Hepatocyte (in vitro differentiated cells): ENCODE results near the gene PUSL1. TPM values are rescaled to one million over a fixed set of nuclear protein-coding genes. Genes with fewer than 3 reads are reported as not detected.
A peak's percentile ranks its signal among the peaks of the same experiment; 100 is the strongest.

Experiments
- DNase-seq: peaks from one replicate; pipeline ENCODE4 v3.0.0-alpha.2; 2016; ENCODE audit warnings: low spot score
- H2AFZ ChIP-seq: fragments of 200-600 bp; sonication (generic); 2 replicates; pipeline ENCODE4 v1.6.0; 2016; ENCODE audit warnings: antibody characterized with exemption, mild to moderate bottlenecking
- H3K27ac ChIP-seq: fragments of 200-600 bp; sonication (generic); 2 replicates; pipeline ENCODE4 v1.5.1; 2016; ENCODE audit warnings: mild to moderate bottlenecking
- H3K27me3 ChIP-seq: fragments of 200-600 bp; sonication (generic); 2 replicates; pipeline ENCODE4 v1.6.1; 2016
- H3K36me3 ChIP-seq: fragments of 200-600 bp; sonication (generic); replicated peaks from 2 replicates; pipeline ENCODE4 v1.5.1; 2016; ENCODE audit warnings: low read depth; ENCODE audit not compliant: insufficient read depth
- H3K4me1 ChIP-seq: fragments of 200-600 bp; sonication (generic); 2 replicates; pipeline ENCODE4 v1.5.1; 2016; ENCODE audit warnings: mild to moderate bottlenecking, moderate library complexity; ENCODE audit not compliant: insufficient read depth
- H3K4me2 ChIP-seq: fragments of 200-600 bp; sonication (generic); 2 replicates; pipeline ENCODE4 v1.6.0; 2016
- H3K4me3 ChIP-seq: fragments of 200-600 bp; sonication (generic); 2 replicates; pipeline ENCODE4 v1.5.1; 2016; ENCODE audit warnings: mild to moderate bottlenecking
- H3K79me2 ChIP-seq: fragments of 200-600 bp; sonication (generic); 2 replicates; pipeline ENCODE4 v1.6.0; 2017; ENCODE audit warnings: mild to moderate bottlenecking
- H3K9me2 ChIP-seq: fragments of 200-600 bp; sonication (generic); replicated peaks from 2 replicates; pipeline ENCODE4 v1.6.0; 2017; ENCODE audit warnings: mild to moderate bottlenecking; ENCODE audit not compliant: insufficient read depth
- H3K9me3 ChIP-seq: fragments of 200-600 bp; sonication (generic); 2 replicates; pipeline ENCODE4 v1.5.1; 2016; ENCODE audit warnings: low read depth, mild to moderate bottlenecking
- H4K20me1 ChIP-seq: fragments of 200-600 bp; sonication (generic); 2 replicates; pipeline ENCODE4 v1.6.0; 2016; ENCODE audit warnings: mild to moderate bottlenecking; ENCODE audit not compliant: insufficient read depth, poor library complexity, severe bottlenecking
- CTCF ChIP-seq: fragments of 200-600 bp; sonication (generic); IDR thresholded peaks from 2 replicates; pipeline ENCODE4 v1.5.1; 2016; ENCODE audit warnings: antibody characterized with exemption, mild to moderate bottlenecking; ENCODE audit not compliant: poor library complexity
- EZH2 ChIP-seq: fragments of 200-600 bp; sonication (generic); IDR thresholded peaks from 2 replicates; pipeline ENCODE4 v1.6.1; 2016; ENCODE audit warnings: antibody characterized with exemption, mild to moderate bottlenecking, borderline replicate concordance
- EZH2phosphoT487 ChIP-seq: fragments of 200-600 bp; sonication (generic); IDR thresholded peaks from one replicate; pipeline ENCODE4 v1.6.1; 2018; ENCODE audit warnings: antibody characterized with exemption, mild to moderate bottlenecking, low read depth, moderate library complexity; ENCODE audit not compliant: unreplicated experiment, severe bottlenecking
- WGBS: methylation state at CpG from one replicate; pipeline ENCODE4 v1.1.6; 2016; ENCODE audit warnings: low lambda C conversion rate; ENCODE audit errors: missing lambda C conversion rate; 5-methylcytosine and 5-hydroxymethylcytosine counted together
- polyA plus RNA-seq: library from polyadenylated mRNA; unstranded; fragments of >200 nt; fragmentation: Nextera tagmentation; extraction: Ambion mirVana; gene quantifications from 2 replicates; pipeline ENCODE4 v1.2.1, GENCODE V29; 2016
- total RNA-seq: library from RNA; depleted of rRNA; stranded (reverse); fragments of >200 nt; gene quantifications from 2 replicates; pipeline ENCODE4 v1.2.3, GENCODE V29; 2014

The PUSL1 gene
- total and polyA plus RNA-seq, 2 experiments from 2014 or later, result 27.7 to 37.2 TPM

GRCh38 chr1:1299686-1300351, 8.6 kb upstream of the PUSL1 start:
- H3K36me3 ChIP-seq, result no peaks in the 10 kb centered on the region

GRCh38 chr1:1300352-1300739, 8.1 kb upstream of the PUSL1 start:
- H3K27ac ChIP-seq, result no peak overlapping the region
- peaks cover 24% of the 10 kb centered on the region for H3K79me2 ChIP-seq
- no peak overlapping the region for H3K4me2 ChIP-seq
- H3K4me3 ChIP-seq, result no peak overlapping the region
- TF ChIP-seq EZH2, result no peak
- TF ChIP-seq CTCF, result no peak
- no peak for TF ChIP-seq EZH2phosphoT487
- H3K9me2 ChIP-seq, result no peaks in the 10 kb centered on the region
- DNase-seq, result no peak
- H3K27me3 ChIP-seq, result no peaks in the 10 kb centered on the region
- WGBS, result 87% methylated on average over 12 of the region's 12 CpGs
- no peaks in the 10 kb centered on the region for H3K9me3 ChIP-seq
- H2AFZ ChIP-seq, result no peak overlapping the region
- H3K4me1 ChIP-seq, result peaks cover 14% of the 10 kb centered on the region
- H4K20me1 ChIP-seq, result peaks cover 24% of the 10 kb centered on the region
- H3K36me3 ChIP-seq, result no peaks in the 10 kb centered on the region

More at GRCh38 chr1:1299686-1300351, 8.6 kb upstream of the PUSL1 start:
- H3K9me2 ChIP-seq, result no peaks in the 10 kb centered on the region
- no peak overlapping the region for H3K4me3 ChIP-seq
- WGBS, result 81% methylated on average over 9 of the region's 22 CpGs
- DNase-seq, result no peak
- no peaks in the 10 kb centered on the region for H3K9me3 ChIP-seq
- no peak overlapping the region for H2AFZ ChIP-seq
- H4K20me1 ChIP-seq, result peaks cover 19% of the 10 kb centered on the region
- H3K27me3 ChIP-seq, result no peaks in the 10 kb centered on the region
- no peak overlapping the region for H3K27ac ChIP-seq
- H3K4me2 ChIP-seq, result no peak overlapping the region
- H3K4me1 ChIP-seq, result peaks cover 9% of the 10 kb centered on the region
- peaks cover 19% of the 10 kb centered on the region for H3K79me2 ChIP-seq
- TF ChIP-seq CTCF (peak; percentile 22), EZH2 (no peak)

GRCh38 chr1:1302006-1302430, 6.4 kb upstream of the PUSL1 start:
- TF ChIP-seq EZH2 (no peak), CTCF (peak; percentile 29), EZH2phosphoT487 (no peak)
- 93% methylated on average over 9 of the region's 9 CpGs for WGBS

More at GRCh38 chr1:1302006-1302430, 6.4 kb upstream of the PUSL1 start:
- peaks cover 41% of the 10 kb centered on the region for H3K79me2 ChIP-seq
- no peak overlapping the region for H3K4me2 ChIP-seq
- H3K27me3 ChIP-seq, result no peaks in the 10 kb centered on the region
- DNase-seq, result no peak
- no peaks in the 10 kb centered on the region for H3K9me3 ChIP-seq
- peaks cover 33% of the 10 kb centered on the region for H4K20me1 ChIP-seq
- H3K4me1 ChIP-seq, result peaks cover 31% of the 10 kb centered on the region
- no peak overlapping the region for H3K4me3 ChIP-seq
- H3K36me3 ChIP-seq, result no peaks in the 10 kb centered on the region
- no peak overlapping the region for H2AFZ ChIP-seq
- no peak overlapping the region for H3K27ac ChIP-seq
- H3K9me2 ChIP-seq, result no peaks in the 10 kb centered on the region
